Adrenal gland (tissue), 5 donors: ENCODE measurements around the gene RAB1B.

Experiments
- CTCF ChIP-seq, 6 experiments: fragments of 450-650 bp in 4 of 6; fragments of 200-600 bp in 2 of 6; sonication (generic) in 1 of 6; IDR thresholded peaks; 1 replicate in 5 of 6; 2 replicates in 1 of 6; pipeline versions ENCODE4 v1.5.1 to v1.8.0; 2016 to 2021; ENCODE audit warnings: antibody characterized with exemption in 6 of 6, mild to moderate bottlenecking in 2 of 6, moderate library complexity in 1 of 6
- POLR2A ChIP-seq, 2 donors: fragments of 450-650 bp; IDR thresholded peaks; one replicate each; pipeline ENCODE4 v1.6.1; 2017; ENCODE audit warnings: antibody characterized with exemption in 2 of 2, mild to moderate bottlenecking in 2 of 2, moderate library complexity in 1 of 2
- donor health status: DM: no; HTN: no; CAD: no.

DNA sequence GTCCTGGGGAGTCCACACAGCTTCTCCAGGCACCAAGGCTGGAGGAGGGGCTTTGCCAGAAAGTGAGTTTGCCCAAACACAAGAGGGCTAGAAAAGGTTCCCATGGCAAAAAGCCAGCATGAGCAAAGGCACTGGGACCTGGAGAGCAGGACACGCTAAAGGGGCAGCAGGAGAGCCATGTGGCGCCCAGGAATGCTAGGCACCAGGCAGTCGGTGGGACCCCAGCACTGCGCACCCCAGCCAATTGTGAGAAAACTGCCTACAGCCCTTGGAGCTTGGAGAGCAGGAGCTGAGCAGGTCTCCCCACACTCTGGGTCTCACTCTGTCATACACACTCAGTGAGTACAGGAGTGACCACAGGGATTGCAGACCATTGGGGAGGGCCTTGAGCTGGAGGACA lies 5.2 kb upstream of the RAB1B start:
- no peak for TF ChIP-seq CTCF (IDR thresholded peaks at IDR 0.05)
- TF ChIP-seq POLR2A (IDR thresholded peaks at IDR 0.05) = no peak
